GM12875 (cell line): ENCODE measurements around the gene PLS1.

Source experiments
- H3K4me3 ChIP-seq: one replicate; pipeline ENCODE4 v1.5.1; 2011; ENCODE audit warnings: low read depth, low read length, control low read depth
- CTCF ChIP-seq: IDR thresholded peaks from 2 replicates; pipeline ENCODE4 v1.5.1; 2011; ENCODE audit warnings: low read depth, mild to moderate bottlenecking, control low read depth, inconsistent platforms, low read length, moderate library complexity, borderline replicate concordance; ENCODE audit not compliant: insufficient read depth

Gene PLS1

GRCh38 chr3:142644502-142644901 lies 48.3 kb downstream of the PLS1 start:
- TF ChIP-seq CTCF: no peak
- no peak overlapping the region for H3K4me3 ChIP-seq

GRCh38 chr3:142645236-142645793 lies 49.1 kb downstream of the PLS1 start:
- no peak for TF ChIP-seq CTCF
- no peak overlapping the region for H3K4me3 ChIP-seq

- H3K4me3 ChIP-seq: no peak overlapping the region
- no peak for TF ChIP-seq CTCF
Observed at GRCh38 chr3:142646020-142646785, 50.0 kb downstream of the PLS1 start.

DNA sequence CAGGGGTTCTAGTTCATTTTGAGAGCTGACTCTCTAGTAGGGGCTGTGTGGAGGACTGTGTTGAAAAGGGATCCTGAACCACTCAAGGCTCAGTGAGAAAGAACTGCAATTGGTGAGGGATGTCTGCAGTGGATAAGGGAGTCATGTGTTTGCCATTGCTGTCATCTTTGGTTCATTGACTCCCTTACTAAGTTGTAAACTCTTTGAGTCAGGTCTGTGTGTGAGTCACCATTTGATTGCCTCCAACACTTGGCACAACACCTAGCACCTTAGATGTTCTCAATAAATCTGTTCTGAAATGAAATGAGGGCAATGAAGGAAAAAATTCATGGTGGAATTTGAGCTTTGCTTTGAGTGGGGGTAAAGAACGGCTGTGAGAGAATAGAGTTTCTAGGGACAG lies 51.7 kb downstream of the PLS1 start:
- no peak for TF ChIP-seq CTCF
- H3K4me3 ChIP-seq: no peak overlapping the region

DNA sequence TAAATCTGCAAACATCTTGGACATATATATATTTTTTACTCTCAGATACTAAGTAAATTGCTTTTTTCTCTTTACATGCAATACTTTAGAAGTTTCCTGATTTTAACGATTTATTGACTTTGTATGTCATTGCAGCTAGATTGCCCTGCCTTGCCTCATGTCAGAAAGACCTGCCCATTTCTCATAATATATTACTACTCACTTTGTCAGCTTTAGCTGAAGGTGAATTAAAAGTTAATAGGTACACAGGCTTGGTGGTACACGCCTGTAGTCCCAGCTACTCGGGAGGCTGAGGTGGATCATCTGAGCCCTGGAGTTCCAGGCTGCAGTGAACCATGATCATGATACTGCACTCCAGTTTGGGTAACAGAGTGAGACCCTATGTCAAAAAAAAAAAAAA lies 52.8 kb downstream of the PLS1 start:
- no peak for TF ChIP-seq CTCF
- H3K4me3 ChIP-seq: no peak overlapping the region

DNA sequence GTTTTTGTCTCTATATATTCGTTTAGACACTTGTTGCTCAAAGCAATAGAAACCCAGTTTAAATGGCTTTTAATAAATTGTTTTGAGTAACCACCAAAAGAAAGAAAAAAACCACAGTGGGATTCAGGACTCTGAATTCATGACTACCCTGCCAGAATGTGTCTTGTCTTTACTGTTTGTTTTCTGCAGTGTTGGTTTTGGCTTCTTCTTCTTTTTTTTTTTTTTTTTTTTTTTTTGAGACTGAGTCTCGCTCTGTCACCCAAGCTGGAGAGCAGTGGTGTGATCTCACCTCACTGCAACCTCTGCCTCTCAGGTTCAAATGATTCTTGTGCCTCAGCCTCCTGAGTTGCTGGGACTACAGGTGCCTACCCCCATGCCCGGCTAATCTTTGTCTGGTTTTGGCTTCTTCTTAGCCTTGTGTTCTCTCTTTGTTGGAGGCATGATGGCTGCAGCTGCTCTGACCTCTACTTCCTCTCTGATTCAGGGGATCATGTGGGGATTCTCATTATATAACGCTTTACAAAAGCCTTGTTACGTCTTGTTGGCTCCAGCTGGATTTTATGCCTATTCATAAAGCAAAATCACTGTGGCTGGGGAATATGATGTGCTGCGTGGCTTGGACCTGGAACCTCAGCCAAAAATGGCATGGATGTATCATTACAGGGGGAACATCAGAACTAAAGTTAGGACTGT lies 54.0 kb downstream of the PLS1 start:
- no peak for TF ChIP-seq CTCF
- no peak overlapping the region for H3K4me3 ChIP-seq
